Measurements from ENCODE around the gene CDKN2AIP.
"Not testable (repeated sequence)": the region's sequence is repeated elsewhere in the genome, so short reads cannot be mapped to it uniquely, and the experiment has no call there.

The CDKN2AIP gene

DNA sequence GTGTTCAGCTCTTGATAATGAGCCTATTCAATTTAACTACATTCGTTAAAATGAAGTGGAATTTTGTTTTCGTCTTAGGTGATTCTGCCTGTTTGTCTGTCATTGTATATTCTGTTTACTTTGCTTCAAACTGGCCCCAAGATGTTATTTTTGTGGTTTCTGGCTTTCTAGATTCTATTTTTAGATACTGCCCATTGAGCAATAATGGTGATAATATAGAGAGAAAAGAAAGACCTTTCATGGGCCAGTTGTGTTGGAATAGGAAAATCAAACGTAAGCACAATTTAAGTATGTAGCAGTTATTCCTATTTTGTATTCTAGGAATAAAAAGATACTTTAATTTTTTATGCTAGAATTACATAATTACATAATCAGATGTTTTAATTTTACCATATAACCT, 4.0 kb downstream of the CDKN2AIP start:
- DNase-seq (ENCODE audit: low spot score), result no peak

- DNase-seq (ENCODE audit: low spot score), result no peak
Measured at GRCh38 chr4:183449193-183449882, 4.9 kb downstream of the CDKN2AIP start.

GRCh38 chr4:183450108-183450507, 5.7 kb downstream of the CDKN2AIP start:
- DNase-seq (ENCODE audit: low spot score), result no peak

DNA sequence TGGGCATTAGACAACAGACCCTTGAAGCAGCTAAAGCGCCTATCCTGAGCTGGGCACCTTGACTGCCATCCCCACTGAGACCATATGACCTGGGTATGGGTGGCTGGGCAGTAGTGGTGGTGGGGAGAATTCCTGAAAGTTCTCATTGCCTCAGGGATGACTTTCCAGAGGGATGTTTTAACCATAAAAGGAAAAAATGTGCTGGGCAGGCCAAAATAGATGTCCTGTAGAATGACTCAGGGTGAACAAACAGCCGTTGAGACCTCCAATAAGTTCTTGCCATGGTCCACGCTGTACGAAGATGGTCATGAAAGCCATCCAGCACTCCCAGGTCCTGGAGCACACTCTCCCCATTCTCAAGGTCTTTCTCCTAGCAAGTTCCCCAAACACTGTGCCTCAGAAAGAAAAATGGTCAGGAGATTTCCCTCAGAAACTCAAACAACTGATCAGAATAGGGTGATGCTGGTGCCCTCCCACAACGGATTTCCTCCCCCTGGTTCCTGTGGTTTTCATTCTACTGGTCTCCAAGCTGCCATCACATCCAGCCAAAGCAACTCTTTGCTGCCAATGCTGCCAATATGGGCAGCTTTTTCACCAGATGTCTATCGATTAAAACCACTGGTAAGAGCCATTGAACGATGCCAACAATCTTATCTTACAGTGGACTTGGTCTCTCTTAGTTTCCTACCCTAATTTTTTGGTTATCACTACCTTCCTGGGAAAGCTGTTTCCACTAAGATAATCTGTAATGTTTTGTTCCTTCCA, 11.2 kb downstream of the CDKN2AIP start:
- no peak for DNase-seq (ENCODE audit: low spot score)

DNA sequence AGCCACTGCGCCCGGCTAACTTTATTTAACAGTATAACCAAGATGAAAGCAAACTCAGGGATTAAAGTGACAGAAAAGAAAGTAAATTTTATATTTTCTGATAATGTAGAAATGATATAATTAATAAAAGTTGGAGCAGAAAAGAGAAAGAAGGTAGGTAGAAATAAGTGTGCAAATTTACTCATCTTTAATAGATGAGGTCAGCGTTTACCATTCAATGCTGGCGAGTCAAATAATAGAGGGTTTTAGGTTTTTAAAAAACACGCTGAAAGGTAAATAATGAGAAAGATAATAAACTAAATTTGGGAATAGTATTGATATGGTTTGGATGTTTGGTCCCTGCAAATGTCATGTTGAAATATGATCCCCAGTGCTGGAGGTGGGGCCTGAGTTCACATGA, 13.6 kb downstream of the CDKN2AIP start:
- no peak for DNase-seq (ENCODE audit: low spot score)

GRCh38 chr4:183463903-183464619, 19.6 kb downstream of the CDKN2AIP start:
- not testable (repeated sequence) for DNase-seq (ENCODE audit: low spot score)

GRCh38 chr4:183465879-183466278, 21.4 kb downstream of the CDKN2AIP start:
- DNase-seq (ENCODE audit: low spot score), result not testable (repeated sequence)

GRCh38 chr4:183467246-183467645, 22.8 kb downstream of the CDKN2AIP start:
- no peak for DNase-seq (ENCODE audit: low spot score)

- no peak for DNase-seq (ENCODE audit: low spot score)
Measured at GRCh38 chr4:183468210-183469095, 24.0 kb downstream of the CDKN2AIP start.

DNA sequence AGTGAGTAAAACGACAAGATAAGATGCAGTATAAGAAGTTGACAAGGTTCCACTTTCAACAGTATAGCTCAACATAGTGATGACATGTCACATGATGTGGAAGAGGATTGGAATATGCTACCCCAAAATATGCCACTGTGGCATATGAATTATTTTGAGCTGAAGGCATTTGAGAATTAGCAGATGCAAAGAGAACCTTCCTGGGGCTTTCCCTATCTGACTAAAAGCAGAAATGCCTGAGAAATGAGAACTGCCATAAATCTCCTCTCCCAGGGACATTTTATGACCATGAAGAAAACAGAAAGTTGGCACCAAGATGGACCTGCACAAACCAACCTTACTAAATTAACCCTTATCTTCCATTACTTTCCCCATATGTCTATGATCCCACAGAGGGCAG, 24.8 kb downstream of the CDKN2AIP start:
- no peak for DNase-seq (ENCODE audit: low spot score)

DNA sequence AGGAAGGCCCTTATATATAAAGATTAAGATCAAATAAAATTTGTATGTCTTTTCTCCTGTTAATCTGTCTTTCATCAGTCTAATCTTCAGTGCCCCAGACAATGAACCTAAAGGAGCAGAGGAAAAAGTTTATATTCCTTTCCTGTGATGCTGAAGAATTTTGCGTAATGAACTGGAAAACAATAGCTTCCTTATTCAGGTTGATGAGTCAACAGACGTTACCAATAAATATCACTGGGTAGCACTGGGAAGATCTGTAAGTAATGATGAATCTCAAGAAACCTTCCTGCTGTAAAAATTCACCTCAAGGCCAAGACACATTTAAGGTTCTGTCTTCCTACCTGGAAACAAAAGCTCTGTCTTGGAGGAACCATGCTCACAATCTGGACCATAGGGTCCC, 25.5 kb downstream of the CDKN2AIP start:
- DNase-seq (ENCODE audit: low spot score), result no peak

- no peak for DNase-seq (ENCODE audit: low spot score)
Measured at GRCh38 chr4:183470821-183471220, 26.4 kb downstream of the CDKN2AIP start.

DNA sequence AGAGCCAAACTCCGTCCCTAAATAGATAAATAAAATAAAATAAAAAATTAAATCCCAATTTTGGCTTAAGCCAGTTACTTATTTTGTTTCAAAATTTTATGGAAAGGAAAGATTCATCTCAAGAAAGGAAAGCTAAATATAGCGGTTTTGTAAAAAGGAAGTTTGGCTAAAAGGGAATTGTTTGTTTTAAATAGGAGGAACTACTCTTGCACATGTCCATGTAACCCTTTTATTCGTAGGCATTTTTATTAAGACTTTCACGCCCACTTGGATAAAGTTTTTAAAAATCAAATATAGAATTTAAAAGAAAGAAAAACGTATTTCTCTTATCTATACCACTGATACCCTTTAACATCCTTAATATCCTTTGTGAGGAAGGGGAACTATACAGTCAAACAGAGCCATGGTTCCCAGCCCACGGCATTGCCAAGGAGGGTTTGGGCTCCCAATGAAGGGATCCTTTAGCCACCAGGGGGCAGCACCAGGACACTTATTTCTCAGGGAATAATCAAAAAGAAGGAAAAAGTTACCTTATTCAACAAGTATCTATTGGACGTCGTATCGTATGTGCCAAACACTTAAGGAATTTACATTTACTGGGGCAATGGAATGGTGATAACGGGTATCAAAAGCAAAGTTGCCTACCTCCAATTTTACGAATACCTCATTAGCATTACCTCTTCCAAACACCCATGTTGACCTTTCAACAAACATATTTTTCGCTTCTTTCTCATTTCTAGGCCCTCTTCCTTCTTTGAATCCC, 27.7 kb downstream of the CDKN2AIP start:
- peak; percentile 81 for DNase-seq (ENCODE audit: low spot score)

- no peak for DNase-seq (ENCODE audit: low spot score)
Measured at GRCh38 chr4:183478123-183478522, 33.7 kb downstream of the CDKN2AIP start.

- no peak for DNase-seq (ENCODE audit: low spot score)
Measured at GRCh38 chr4:183478926-183479325, 34.5 kb downstream of the CDKN2AIP start.

GRCh38 chr4:183482515-183483095, 38.2 kb downstream of the CDKN2AIP start:
- DNase-seq (ENCODE audit: low spot score), result not testable (repeated sequence)

DNA sequence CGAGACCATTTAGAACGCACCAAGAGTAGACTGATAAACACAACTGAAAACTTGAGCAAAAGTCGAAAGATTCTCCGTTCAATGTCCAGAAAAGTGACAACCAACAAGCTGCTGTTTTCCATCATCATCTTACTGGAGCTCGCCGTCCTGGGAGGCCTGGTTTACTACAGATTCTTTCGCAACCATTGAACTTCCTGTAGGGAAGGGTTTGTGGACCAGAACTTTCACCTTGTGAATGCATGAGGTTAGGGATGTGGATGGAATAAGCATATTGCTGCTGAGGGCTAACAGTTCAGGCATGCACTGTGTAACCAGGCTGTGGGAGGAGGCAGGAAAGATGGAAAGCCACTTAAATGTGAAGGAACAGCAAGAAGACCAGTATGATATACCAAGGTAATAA, 39.6 kb downstream of the CDKN2AIP start:
- no peak for DNase-seq (ENCODE audit: low spot score)

- no peak for DNase-seq (ENCODE audit: low spot score)
Measured at GRCh38 chr4:183485411-183486160, 41.1 kb downstream of the CDKN2AIP start.

DNA sequence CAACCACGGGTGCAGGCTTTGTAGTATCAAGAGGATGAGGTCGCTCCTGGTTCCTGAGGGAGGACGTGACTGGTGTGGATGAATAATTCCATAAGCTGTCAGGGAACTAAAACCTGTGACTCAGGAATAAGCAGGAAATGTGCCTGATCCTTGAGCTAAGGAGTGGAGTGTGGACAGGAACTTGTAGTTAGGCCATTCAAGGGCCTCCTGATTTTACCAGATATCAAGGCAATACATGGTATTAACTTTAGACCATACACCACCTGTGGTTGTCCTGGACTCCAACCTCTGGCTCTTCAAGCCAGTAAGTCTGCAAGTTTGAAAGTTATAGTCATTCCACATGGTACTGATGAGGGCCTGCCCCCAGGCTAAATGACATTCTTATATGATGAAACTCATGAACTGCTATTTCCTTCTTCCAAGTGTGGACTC, 48.4 kb downstream of the CDKN2AIP start:
- no peak for DNase-seq (ENCODE audit: low spot score)

- DNase-seq (ENCODE audit: low spot score), result no peak
Measured at GRCh38 chr4:183493246-183493645, 48.8 kb downstream of the CDKN2AIP start.

All from iPS-NIHi11 (cell line).